Kidney (tissue), 14 donors: ENCODE data around the gene SPATS2L. TPM values are rescaled to one million over a fixed set of nuclear protein-coding genes. Genes with fewer than 3 reads are reported as not detected.

Experiments
- DNase-seq, 5 donors: peaks; one replicate each; pipeline ENCODE4 v3.0.0-alpha.2; 2013 to 2020
- FAIRE-seq: peaks from 2 replicates; lab custom pipeline; 2012; peaks lifted over from hg19 to GRCh38; lab: Jason Lieb, UNC
- H3K27ac ChIP-seq, 2 donors: one replicate each; pipeline ENCODE4 v1.7.0; 2013; ENCODE audit warnings: low read depth in 2 of 2, low read length in 2 of 2, inconsistent platforms in 1 of 2
- H3K27me3 ChIP-seq: one replicate; pipeline ENCODE4 v1.7.1; 2013; ENCODE audit warnings: low read length, inconsistent platforms; ENCODE audit not compliant: control insufficient read depth, insufficient read depth
- H3K36me3 ChIP-seq, 3 donors: one replicate each; pipeline versions ENCODE4 v1.7.0 to v1.7.1; 2013; ENCODE audit warnings: low read length in 3 of 3, control low read depth in 1 of 3, inconsistent platforms in 1 of 3; ENCODE audit not compliant: insufficient read depth in 3 of 3, control insufficient read depth in 2 of 3
- H3K4me1 ChIP-seq, 3 donors: one replicate each; pipeline versions ENCODE4 v1.7.0 to v1.7.1; 2013; ENCODE audit warnings: low read length in 3 of 3, inconsistent platforms in 1 of 3, low read depth in 1 of 3; ENCODE audit not compliant: control insufficient read depth in 2 of 3, insufficient read depth in 2 of 3
- H3K4me3 ChIP-seq, 3 donors: one replicate each; pipeline versions ENCODE4 v1.7.0 to v1.8.1; 2013; ENCODE audit warnings: low read length in 3 of 3, control low read depth in 1 of 3, inconsistent platforms in 1 of 3
- H3K9ac ChIP-seq, 3 donors: one replicate each; pipeline versions ENCODE4 v1.7.0 to v1.7.1; 2013; ENCODE audit warnings: low read length in 3 of 3, control low read depth in 1 of 3, inconsistent platforms in 1 of 3
- H3K9me3 ChIP-seq, 3 donors: one replicate each; pipeline versions ENCODE4 v1.7.0 to v1.7.1; 2013; ENCODE audit warnings: low read length in 3 of 3, control low read depth in 1 of 3, inconsistent platforms in 1 of 3; ENCODE audit not compliant: control insufficient read depth in 2 of 3, insufficient read depth in 1 of 3
- intact Hi-C: fragments of 100-400 bp; cut with DNase I; formaldehyde crosslinking; loops from one replicate; pipeline ENCODE4 v1.11.1; 2022
- polyA plus RNA-seq: library from polyadenylated mRNA; stranded (reverse); fragments of 350-450 nt; fragmentation: Illumina TruSeq; extraction: RNeasy Lipid Tissue Mini Kit (QIAGEN cat#74804); gene quantifications from one replicate; pipeline ENCODE4 v1.2.3, GENCODE V29; 2014; ENCODE audit warnings: low read depth, low replicate concordance; ENCODE audit not compliant: insufficient read depth
- total RNA-seq: library from RNA; stranded (reverse); fragmentation: NEBNext Ultra II Directional; extraction: Animal tissue kit (Norgen Biotek cat#: 25700); gene quantifications from one replicate; pipeline ENCODE4 v1.2.1, GENCODE V29; 2021
- TF ChIP-seq, protein P1 (sequence below): IDR thresholded peaks from 3 replicates; pipeline ENCODE4 v1.5.1; 2012; ENCODE audit warnings: mild to moderate bottlenecking, moderate library complexity, borderline replicate concordance; ENCODE audit not compliant: insufficient read depth; ENCODE audit errors: extremely low read depth
- donor health status: control.
- donor health status: control.
- donor health status: control.
- donor health status: control.
- donor health status: control.
- donor health status: DM: yes; HTN: yes; CAD: no.
- donor health status: Normal renal cell carcinoma (clear cell type).

The SPATS2L gene
- total and polyA plus RNA-seq, 2 donors from 2014 or later: 86.1 to 166 TPM

DNA sequence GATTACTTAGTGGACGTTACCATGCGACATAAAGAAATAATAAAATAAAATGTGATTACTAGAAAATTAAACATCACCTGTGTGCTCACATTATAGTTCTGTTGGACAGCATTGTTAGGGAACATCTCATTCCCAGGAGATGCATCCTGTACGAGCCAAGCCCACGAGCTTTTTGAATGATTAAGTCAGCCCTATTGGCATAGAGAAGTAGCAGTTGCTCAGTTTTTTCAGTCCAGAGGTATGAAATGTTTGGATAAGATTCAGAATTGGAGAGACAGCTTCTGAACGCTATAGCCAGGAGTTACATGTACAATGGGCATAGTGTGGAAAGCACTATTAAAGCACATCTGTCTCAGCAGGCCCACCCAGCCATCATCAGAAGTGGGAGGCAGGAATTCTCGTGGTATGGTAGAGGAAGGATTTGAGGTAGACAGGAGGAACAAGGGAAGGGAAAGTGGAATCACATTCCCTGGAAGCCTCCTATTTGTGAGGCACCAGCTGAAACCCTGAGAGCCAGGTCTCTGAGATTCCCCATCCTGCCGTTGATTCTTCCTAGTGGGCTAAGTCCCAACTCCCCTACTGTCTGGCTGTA is 8.6 kb downstream of the SPATS2L start:
- Histone ChIP-seq H3K4me1 (peaks cover 0 to 13% (median 5%) of the 10 kb centered on the region in 3 donors), H3K9me3 (no peaks in the 10 kb centered on the region), H3K27ac (no peak overlapping the region), H3K36me3 (no peaks in the 10 kb centered on the region), H3K9ac (no peak overlapping the region), H3K4me3 (no peak overlapping the region), H3K27me3 (no peaks in the 10 kb centered on the region)
- DNase-seq (no peak), FAIRE-seq (no peak)
- intact Hi-C loops: loop anchor here (5.0 kb wide), 1 partner anchor 92 kb away; no protein-coding TSS in a partner anchor
- TF ChIP-seq, protein P1, sequence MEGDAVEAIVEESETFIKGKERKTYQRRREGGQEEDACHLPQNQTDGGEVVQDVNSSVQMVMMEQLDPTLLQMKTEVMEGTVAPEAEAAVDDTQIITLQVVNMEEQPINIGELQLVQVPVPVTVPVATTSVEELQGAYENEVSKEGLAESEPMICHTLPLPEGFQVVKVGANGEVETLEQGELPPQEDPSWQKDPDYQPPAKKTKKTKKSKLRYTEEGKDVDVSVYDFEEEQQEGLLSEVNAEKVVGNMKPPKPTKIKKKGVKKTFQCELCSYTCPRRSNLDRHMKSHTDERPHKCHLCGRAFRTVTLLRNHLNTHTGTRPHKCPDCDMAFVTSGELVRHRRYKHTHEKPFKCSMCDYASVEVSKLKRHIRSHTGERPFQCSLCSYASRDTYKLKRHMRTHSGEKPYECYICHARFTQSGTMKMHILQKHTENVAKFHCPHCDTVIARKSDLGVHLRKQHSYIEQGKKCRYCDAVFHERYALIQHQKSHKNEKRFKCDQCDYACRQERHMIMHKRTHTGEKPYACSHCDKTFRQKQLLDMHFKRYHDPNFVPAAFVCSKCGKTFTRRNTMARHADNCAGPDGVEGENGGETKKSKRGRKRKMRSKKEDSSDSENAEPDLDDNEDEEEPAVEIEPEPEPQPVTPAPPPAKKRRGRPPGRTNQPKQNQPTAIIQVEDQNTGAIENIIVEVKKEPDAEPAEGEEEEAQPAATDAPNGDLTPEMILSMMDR: no peak

- no peaks in the 10 kb centered on the region for H3K9me3 ChIP-seq
- H3K9ac ChIP-seq: no peak overlapping the region
- FAIRE-seq: no peak
- intact Hi-C loops: loop anchor here (5.0 kb wide), 1 partner anchor 89 kb away; no protein-coding TSS in a partner anchor
- H3K27ac ChIP-seq: no peak overlapping the region
- H3K4me1 ChIP-seq: peaks cover 0 to 16% (median 6%) of the 10 kb centered on the region in 3 donors
- H3K4me3 ChIP-seq: no peak overlapping the region
- H3K36me3 ChIP-seq: no peaks in the 10 kb centered on the region
- TF ChIP-seq, protein P1: no peak
- no peaks in the 10 kb centered on the region for H3K27me3 ChIP-seq
- DNase-seq: no peak
These were observed 11.5 kb downstream of the SPATS2L start for GRCh38 chr2:200317975-200318374.

GRCh38 chr2:200318940-200319435 is 12.5 kb downstream of the SPATS2L start:
- TF ChIP-seq, protein P1: no peak
- Histone ChIP-seq H3K9ac (no peak overlapping the region), H3K4me3 (no peak overlapping the region), H3K27ac (no peak overlapping the region), H3K36me3 (no peaks in the 10 kb centered on the region), H3K4me1 (peaks cover 0 to 19% (median 5%) of the 10 kb centered on the region in 3 donors), H3K9me3 (no peaks in the 10 kb centered on the region), H3K27me3 (no peaks in the 10 kb centered on the region)
- FAIRE-seq: no peak
- intact Hi-C loops: loop anchor here (5.0 kb wide), 1 partner anchor 88 kb away; no protein-coding TSS in a partner anchor
- DNase-seq: no peak
